Body of pancreas (tissue), 4 donors: ENCODE results near the gene PPTC7. TPM values are rescaled to one million over a fixed set of nuclear protein-coding genes. Genes with fewer than 3 reads are reported as not detected.
A peak's percentile ranks its signal among the peaks of the same experiment; 100 is the strongest.

Experiments used
- ATAC-seq: fragments of 150-250 bp; one replicate; pipeline ENCODE4 v1.9.1; 2016
- DNase-seq, 4 donors: peaks; one replicate each; pipeline ENCODE4 v3.0.0-alpha.2; 2019
- H3K27ac ChIP-seq, 4 donors: fragments of 200-600 bp; sonication (generic); 1 replicate in 3 of 4; 2 replicates in 1 of 4; pipeline versions ENCODE4 v1.5.1 to v1.6.1; 2016 to 2019; ENCODE audit warnings: mild to moderate bottlenecking in 1 of 4, mixed read lengths in 1 of 4, moderate library complexity in 1 of 4
- H3K27me3 ChIP-seq, 2 donors: fragments of 200-600 bp; sonication (generic); one replicate each; pipeline ENCODE4 v1.6.0; 2016; ENCODE audit warnings: mild to moderate bottlenecking in 1 of 2
- H3K36me3 ChIP-seq, 2 donors: fragments of 200-600 bp; sonication (generic); replicated peaks in 1 of 2; 2 replicates each; pipeline ENCODE4 v1.5.1; 2016; ENCODE audit warnings: low read depth in 2 of 2; ENCODE audit not compliant: insufficient read depth in 1 of 2
- H3K4me1 ChIP-seq: fragments of 200-600 bp; sonication (generic); one replicate; pipeline ENCODE4 v1.6.0; 2016
- H3K4me3 ChIP-seq, 2 donors: fragments of 200-600 bp; sonication (generic); 1 replicate in 1 of 2; 2 replicates in 1 of 2; pipeline ENCODE4 v1.5.1; 2016 to 2019
- H3K9me3 ChIP-seq, 3 donors: fragments of 200-600 bp; sonication (generic); 1 replicate in 2 of 3; 2 replicates in 1 of 3; pipeline ENCODE4 v1.5.1; 2016
- POLR2A ChIP-seq, 3 donors: fragments of 450-650 bp; IDR thresholded peaks; one replicate each; pipeline ENCODE4 v1.6.1; 2016; ENCODE audit warnings: antibody characterized with exemption in 3 of 3, mild to moderate bottlenecking in 2 of 3
- WGBS, 2 donors: methylation state at CpG; one replicate each; pipeline ENCODE4 v1.1.5; 2017; 5-methylcytosine and 5-hydroxymethylcytosine counted together
- intact Hi-C: fragments of 100-400 bp; cut with DNase I; formaldehyde crosslinking; loops from one replicate; pipeline ENCODE4 v1.15.1; 2023
- total RNA-seq, 2 donors: library from RNA; depleted of rRNA; stranded (reverse); fragments of >200 nt; gene quantifications; one replicate each; pipeline ENCODE4 v1.1.0, GENCODE V29; 2016
- TF ChIP-seq, protein P1 (sequence below), 7 experiments: fragments of 450-650 bp in 4 of 7; fragments of 200-600 bp in 3 of 7; sonication (generic) in 3 of 7; IDR thresholded peaks; one replicate each; pipeline ENCODE4 v1.5.1; 2016 to 2019; ENCODE audit warnings: antibody characterized with exemption in 7 of 7

PPTC7 gene
- total RNA-seq, 2 donors from 2014 or later: 10.1 to 10.5 TPM

DNA sequence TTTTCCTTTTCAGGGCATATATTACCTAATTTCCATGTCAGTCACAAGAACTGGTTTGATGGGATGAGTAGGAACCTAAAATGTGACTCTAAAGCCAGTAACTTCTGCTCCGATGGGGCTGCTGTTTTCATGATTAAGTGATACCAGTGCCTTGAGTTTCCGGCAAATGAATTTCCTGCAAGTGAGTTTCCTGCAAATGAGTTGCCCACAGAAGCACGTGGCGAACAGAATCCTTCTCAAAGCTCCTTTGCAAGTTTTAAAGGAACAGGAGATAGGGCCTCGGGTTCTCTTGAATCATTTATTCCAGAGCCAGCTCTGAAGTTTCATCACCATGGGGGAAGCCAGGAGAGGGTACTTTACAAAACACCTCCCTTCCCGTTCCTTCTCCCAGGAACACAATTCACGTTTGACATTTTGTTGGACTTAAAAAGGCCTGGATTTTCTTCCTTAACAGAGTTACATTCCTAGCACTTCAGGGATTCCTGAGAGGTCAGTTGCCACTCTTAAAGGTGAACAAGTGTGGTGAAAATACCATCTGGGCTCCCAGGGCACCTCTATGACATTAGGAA lies 2.2 kb upstream of the PPTC7 start:
- intact Hi-C loops: no loop called here
- 5 to 14% methylated on average over 7 of the region's 7 CpGs for WGBS, 2 donors
- no peak for ATAC-seq
- peak overlapping the region; percentile 66 to 92 (median 91) for H3K27ac ChIP-seq
- no peaks in the 10 kb centered on the region for H3K36me3 ChIP-seq
- DNase-seq: peak; percentile 29 to 64 (median 40)
- no peak overlapping the region for H3K4me3 ChIP-seq
- H3K4me1 ChIP-seq: peaks cover 45% of the 10 kb centered on the region
- no peaks in the 10 kb centered on the region for H3K27me3 ChIP-seq
- TF ChIP-seq, protein P1, sequence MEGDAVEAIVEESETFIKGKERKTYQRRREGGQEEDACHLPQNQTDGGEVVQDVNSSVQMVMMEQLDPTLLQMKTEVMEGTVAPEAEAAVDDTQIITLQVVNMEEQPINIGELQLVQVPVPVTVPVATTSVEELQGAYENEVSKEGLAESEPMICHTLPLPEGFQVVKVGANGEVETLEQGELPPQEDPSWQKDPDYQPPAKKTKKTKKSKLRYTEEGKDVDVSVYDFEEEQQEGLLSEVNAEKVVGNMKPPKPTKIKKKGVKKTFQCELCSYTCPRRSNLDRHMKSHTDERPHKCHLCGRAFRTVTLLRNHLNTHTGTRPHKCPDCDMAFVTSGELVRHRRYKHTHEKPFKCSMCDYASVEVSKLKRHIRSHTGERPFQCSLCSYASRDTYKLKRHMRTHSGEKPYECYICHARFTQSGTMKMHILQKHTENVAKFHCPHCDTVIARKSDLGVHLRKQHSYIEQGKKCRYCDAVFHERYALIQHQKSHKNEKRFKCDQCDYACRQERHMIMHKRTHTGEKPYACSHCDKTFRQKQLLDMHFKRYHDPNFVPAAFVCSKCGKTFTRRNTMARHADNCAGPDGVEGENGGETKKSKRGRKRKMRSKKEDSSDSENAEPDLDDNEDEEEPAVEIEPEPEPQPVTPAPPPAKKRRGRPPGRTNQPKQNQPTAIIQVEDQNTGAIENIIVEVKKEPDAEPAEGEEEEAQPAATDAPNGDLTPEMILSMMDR (IDR thresholded peaks at IDR 0.05): no peak
- TF ChIP-seq POLR2A (IDR thresholded peaks at IDR 0.05): no peak
- H3K9me3 ChIP-seq: no peaks in the 10 kb centered on the region

DNA sequence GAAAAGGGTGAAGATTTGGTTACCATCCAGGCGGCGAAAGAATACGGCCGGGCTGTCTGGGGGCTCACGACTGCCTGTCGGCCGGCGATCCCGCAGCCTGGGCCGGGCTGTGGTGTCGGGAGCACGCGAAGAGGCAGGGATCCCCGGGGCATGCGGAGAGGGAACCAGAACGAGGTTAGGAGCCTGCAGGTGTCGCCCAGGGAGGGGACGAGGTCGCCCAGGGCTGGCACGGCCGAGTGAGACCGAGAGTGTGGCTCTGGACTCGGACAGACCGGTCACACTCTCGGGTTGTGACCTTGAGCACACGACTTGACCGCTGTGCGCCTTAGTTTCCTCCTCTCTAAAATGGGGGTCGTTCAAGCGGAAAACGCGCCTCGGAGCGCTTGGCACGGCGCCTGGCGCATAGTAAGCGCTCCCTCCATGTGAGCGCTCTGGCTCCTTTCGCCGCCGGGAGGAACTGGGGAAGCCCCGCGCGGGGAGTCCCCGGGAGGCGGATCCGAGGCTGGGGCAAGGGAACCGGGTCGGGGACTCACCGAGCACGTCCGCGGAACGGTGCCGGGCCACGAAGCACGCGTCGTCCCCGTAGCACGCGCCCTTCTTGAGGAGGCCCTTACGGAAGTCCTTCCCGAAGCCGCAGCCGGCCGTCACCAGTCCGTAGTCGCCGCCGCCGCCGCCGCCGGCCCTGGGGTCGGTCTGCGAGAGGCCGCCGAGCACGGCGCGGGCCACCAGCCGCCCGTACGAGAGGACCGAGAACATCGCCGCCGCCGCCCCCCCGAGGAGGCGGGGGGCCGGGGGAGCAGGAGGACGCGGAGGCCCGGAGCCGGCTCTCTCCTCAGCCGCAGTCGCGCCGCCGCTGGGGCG lies 612 bp downstream of the PPTC7 start:
- TF ChIP-seq, protein P1 (IDR thresholded peaks at IDR 0.05): no peak
- TF ChIP-seq POLR2A (IDR thresholded peaks at IDR 0.05): peak in 2 of 3 donors; percentile 19 to 39
- peak overlapping the region; percentile 72 to 92 (median 91) for H3K27ac ChIP-seq
- peak overlapping the region; percentile 77 to 79 for H3K4me3 ChIP-seq
- H3K4me1 ChIP-seq: peaks cover 72% of the 10 kb centered on the region
- WGBS, 2 donors: 0 to 1% methylated on average over 14 to 87 of the region's 104 CpGs
- intact Hi-C loops: no loop called here
- no peaks in the 10 kb centered on the region for H3K27me3 ChIP-seq
- H3K36me3 ChIP-seq: no peaks in the 10 kb centered on the region
- ATAC-seq: peak; percentile 49
- peak; percentile 58 to 68 (median 62) for DNase-seq
- no peaks in the 10 kb centered on the region for H3K9me3 ChIP-seq

DNA sequence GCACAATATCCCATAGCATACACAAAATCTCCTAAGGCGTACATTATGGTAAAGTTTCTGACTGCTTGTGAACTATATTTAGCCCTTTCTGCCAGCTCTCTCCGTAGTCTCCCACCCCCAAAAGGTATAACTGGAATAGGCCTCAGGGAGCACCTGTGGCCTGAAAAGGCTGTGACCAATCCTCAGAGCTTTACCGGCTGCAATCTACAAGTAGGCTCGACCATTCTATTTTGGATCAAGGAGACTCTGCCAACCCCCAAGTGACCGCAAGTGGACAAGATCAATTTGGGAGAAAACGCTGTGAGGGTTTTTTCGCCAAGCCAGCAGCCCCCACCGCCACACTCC lies 1.2 kb downstream of the PPTC7 start:
- ATAC-seq (no peak), DNase-seq (no peak)

DNA sequence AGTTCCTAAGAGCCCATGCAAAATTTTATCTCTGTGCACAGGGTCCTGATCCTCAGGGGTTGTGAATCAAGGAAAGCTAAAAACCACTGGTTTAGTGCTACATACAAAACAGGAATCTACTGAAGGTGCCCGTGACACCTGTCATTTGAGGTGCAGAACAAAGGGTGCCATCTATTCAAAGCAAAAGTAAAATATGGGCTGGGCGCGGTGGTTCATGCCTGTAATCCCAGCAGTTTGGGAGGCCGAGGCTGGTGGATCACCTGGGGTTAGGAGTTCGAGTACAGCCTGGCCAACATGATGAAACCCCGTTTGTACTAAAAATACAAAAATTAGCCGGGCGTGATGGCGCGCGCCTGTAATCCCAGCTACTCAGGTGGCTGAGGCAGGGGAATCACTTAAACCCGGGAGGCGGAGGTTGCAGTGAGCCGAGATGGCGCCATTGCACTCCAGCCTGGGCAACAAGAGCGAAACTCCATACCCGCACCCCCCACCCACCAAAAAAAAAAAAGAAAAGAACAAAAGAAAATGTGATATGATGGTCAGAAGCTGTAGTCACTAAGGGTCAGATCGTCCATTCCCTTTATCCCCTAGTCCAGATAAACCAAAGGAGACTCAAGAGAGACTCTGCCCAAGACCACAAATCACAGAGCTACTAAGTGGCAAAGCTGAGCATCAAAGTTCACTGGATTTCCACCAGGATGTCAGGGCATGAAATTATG lies 3.4 kb downstream of the PPTC7 start:
- H3K4me3 ChIP-seq: no peak overlapping the region
- no peak overlapping the region for H3K27ac ChIP-seq
- no peak for TF ChIP-seq POLR2A (IDR thresholded peaks at IDR 0.05)
- TF ChIP-seq, protein P1 (IDR thresholded peaks at IDR 0.05): no peak
- WGBS, 2 donors: 90 to 98% methylated on average over 18 of the region's 18 CpGs
- no peaks in the 10 kb centered on the region for H3K9me3 ChIP-seq
- intact Hi-C loops: no loop called here
- peaks cover 67% of the 10 kb centered on the region for H3K4me1 ChIP-seq
- no peaks in the 10 kb centered on the region for H3K36me3 ChIP-seq
- no peaks in the 10 kb centered on the region for H3K27me3 ChIP-seq
- DNase-seq: no peak
- ATAC-seq: no peak

More for the DNA sequence above, 1.2 kb downstream of the PPTC7 start:
- TF ChIP-seq, protein P1 (IDR thresholded peaks at IDR 0.05): no peak
- TF ChIP-seq POLR2A (IDR thresholded peaks at IDR 0.05): no peak
- Histone ChIP-seq H3K36me3 (no peaks in the 10 kb centered on the region), H3K4me3 (peak overlapping the region; percentile 77 to 79), H3K27ac (peak overlapping the region; percentile 72 to 92 (median 91)), H3K9me3 (no peaks in the 10 kb centered on the region), H3K27me3 (no peaks in the 10 kb centered on the region), H3K4me1 (peaks cover 72% of the 10 kb centered on the region)
- WGBS, 2 donors: 1 to 5% methylated on average over 7 to 8 of the region's 8 CpGs
- intact Hi-C loops: no loop called here
